ENCODE data around the gene CNTNAP2.

DNA sequence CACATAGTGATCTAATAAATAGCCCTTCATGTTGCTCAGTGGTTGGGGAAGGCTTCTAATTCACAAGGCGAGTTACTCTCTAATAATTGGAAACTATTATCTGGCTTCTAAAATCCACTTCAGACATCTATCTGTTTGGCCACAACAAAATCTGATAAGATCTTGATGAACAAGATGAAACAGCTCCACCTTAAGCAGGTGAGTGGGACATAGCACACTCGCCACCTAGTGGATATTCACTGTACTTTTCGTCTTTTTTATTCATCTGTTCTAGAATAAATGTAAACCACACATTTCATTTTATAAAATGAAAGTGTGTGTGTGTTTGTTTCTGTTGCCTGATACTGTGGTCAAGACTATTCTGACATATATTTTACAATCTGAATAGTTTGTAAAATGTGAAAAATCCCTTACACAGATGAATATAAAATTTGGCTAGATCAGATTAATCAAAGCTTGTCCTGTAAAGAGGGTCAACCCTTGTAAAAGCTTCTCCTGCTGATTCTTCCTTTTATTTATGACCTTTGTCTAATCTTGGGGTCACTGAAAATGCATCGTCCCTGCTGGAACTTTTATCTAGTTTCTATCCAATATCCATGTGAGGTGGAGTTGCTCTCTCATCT, 26.5 kb upstream of the CNTNAP2 start:
- peak; percentile 75; the same call in 1 of the 2 replicates for TF ChIP-seq CTCF (IDR thresholded peaks at IDR 0.05)
- TF ChIP-seq POLR2AphosphoS5 (IDR thresholded peaks at IDR 0.05; ENCODE audit: low read depth, low read length) = no peak
- no peak for TF ChIP-seq SIN3A (IDR thresholded peaks at IDR 0.05; ENCODE audit: borderline replicate concordance, insufficient read depth, low read depth, low read length)
- no peak for TF ChIP-seq REST (IDR thresholded peaks at IDR 0.05; ENCODE audit: insufficient read depth in 1 of 2, low read depth in 2 of 2, low read length in 1 of 2)
